Measurements from ENCODE around the gene MYL6. TPM values are rescaled to one million over a fixed set of nuclear protein-coding genes. Genes with fewer than 3 reads are reported as not detected.
A peak's percentile ranks its signal among the peaks of the same experiment; 100 is the strongest.

The MYL6 gene
- total and polyA plus RNA-seq, 12 donors = 1,276 to 3,646 (median 1,585) TPM

- peak in 5 of 7 donors; percentile 38 to 72 (median 57) for DNase-seq
- Histone ChIP-seq H3K27me3 (no peaks in the 10 kb centered on the region), H3K27ac (peak overlapping the region; percentile 33 to 97 (median 89)), H3K4me3 (no peak overlapping the region), H3K9me3 (replicated peaks in 1 of 3) (no peaks in the 10 kb centered on the region), H3K4me1 (replicated peaks in 1 of 2) (peaks cover 34 to 47% of the 10 kb centered on the region in 2 donors), H3K36me3 (replicated peaks in 1 of 2) (peaks cover 0 to 9% of the 10 kb centered on the region in 2 donors)
- 69 to 79% (median 78%) methylated on average over 8 to 17 of the region's 17 CpGs for WGBS, 4 donors
- intact Hi-C loops (cut with DNase I) = loop anchor here in 1 of 2 donors (2.0 kb wide), 1 partner anchor 68 kb away; the partner anchor contains the start of gene SMARCC2
- TF ChIP-seq POLR2A (IDR thresholded peaks at IDR 0.05) (peak in 1 of 2 donors; percentile 15), CTCF (IDR thresholded peaks at IDR 0.05) (no peak)
Measured at GRCh38 chr12:56120158-56120846, 37.9 kb upstream of the MYL6 start.

GRCh38 chr12:56121204-56121870 lies 36.8 kb upstream of the MYL6 start:
- H3K4me3 ChIP-seq = no peak overlapping the region
- TF ChIP-seq POLR2A (IDR thresholded peaks at IDR 0.05) (peak in 1 of 2 donors; percentile 24), CTCF (IDR thresholded peaks at IDR 0.05) (no peak)
- H3K4me1 ChIP-seq (replicated peaks in 1 of 2) = peaks cover 37 to 54% of the 10 kb centered on the region in 2 donors
- H3K36me3 ChIP-seq (replicated peaks in 1 of 2) = peaks cover 0 to 9% of the 10 kb centered on the region in 2 donors
- intact Hi-C loops (cut with DNase I) = loop anchor here in 1 of 2 donors (2.0 kb wide), 1 partner anchor 67 kb away; the partner anchor contains the start of gene SMARCC2
- 63 to 69% (median 66%) methylated on average over 6 to 11 of the region's 11 CpGs for WGBS, 4 donors
- H3K9me3 ChIP-seq (replicated peaks in 1 of 3) = no peaks in the 10 kb centered on the region
- H3K27ac ChIP-seq = peak overlapping the region in 3 of 5 donors; percentile 89 to 97 (median 97)
- H3K27me3 ChIP-seq = no peaks in the 10 kb centered on the region
- peak; percentile 47 to 82 (median 70) for DNase-seq

- Histone ChIP-seq H3K4me3 (no peak overlapping the region), H3K9me3 (replicated peaks in 1 of 3) (no peaks in the 10 kb centered on the region), H3K4me1 (replicated peaks in 1 of 2) (peaks cover 46 to 66% of the 10 kb centered on the region in 2 donors), H3K36me3 (replicated peaks in 1 of 2) (peaks cover 0 to 9% of the 10 kb centered on the region in 2 donors), H3K27me3 (no peaks in the 10 kb centered on the region), H3K27ac (peak overlapping the region in 2 of 5 donors; percentile 89 to 97)
- TF ChIP-seq POLR2A (IDR thresholded peaks at IDR 0.05) (no peak), CTCF (IDR thresholded peaks at IDR 0.05) (no peak)
- intact Hi-C loops (cut with DNase I) = no loop called here
- WGBS, 4 donors = 67 to 90% (median 87%) methylated on average over 1 to 2 of the region's 2 CpGs
- no peak for DNase-seq
Measured at GRCh38 chr12:56122637-56123036, 35.5 kb upstream of the MYL6 start.

- DNase-seq = no peak
- no peak for TF ChIP-seq CTCF (IDR thresholded peaks at IDR 0.05)
- TF ChIP-seq POLR2A (IDR thresholded peaks at IDR 0.05) = no peak
- WGBS, 4 donors = 35 to 60% (median 50%) methylated on average over 4 of the region's 4 CpGs
- no peaks in the 10 kb centered on the region for H3K9me3 ChIP-seq (replicated peaks in 1 of 3)
- H3K4me3 ChIP-seq = no peak overlapping the region
- intact Hi-C loops (cut with DNase I) = loop anchor here in 1 of 2 donors (2.0 kb wide), 1 partner anchor 65 kb away; the partner anchor contains the start of gene SMARCC2
- peaks cover 37 to 59% of the 10 kb centered on the region in 2 donors for H3K4me1 ChIP-seq (replicated peaks in 1 of 2)
- peak overlapping the region in 3 of 5 donors; percentile 38 to 44 (median 43) for H3K27ac ChIP-seq
- H3K27me3 ChIP-seq = no peaks in the 10 kb centered on the region
- peaks cover 0 to 9% of the 10 kb centered on the region in 2 donors for H3K36me3 ChIP-seq (replicated peaks in 1 of 2)
Measured at GRCh38 chr12:56124133-56124532, 34.0 kb upstream of the MYL6 start.
